K562 (cell line): Measurements from ENCODE around the gene WSCD2. TPM values are rescaled to one million over a fixed set of nuclear protein-coding genes. Genes with fewer than 3 reads are reported as not detected.

Experiments
- ATAC-seq: fragments of 200-7000 bp; cut with Tn5 transposase; 3 replicates; pipeline ENCODE4 v1.9.1; 2020; ENCODE audit warnings: moderate library complexity
- Bru-seq: library from RNA; stranded (reverse); fragments of 400-500 nt; gene quantifications from one replicate; lab custom pipeline; 2021; lab: Mats Ljungman, UMichigan
- BruChase-seq, 2 experiments: library from RNA; stranded (reverse); fragments of 400-500 nt; gene quantifications; one replicate each; lab custom pipeline; 2021; lab: Mats Ljungman, UMichigan
- BruUV-seq: library from RNA; stranded (reverse); fragments of 400-500 nt; replicated peaks from 2 replicates; lab custom pipeline; 2021; lab: Mats Ljungman, UMichigan
- CTCF ChIA-PET: fragments of 300-600 bp; formaldehyde crosslinking; extraction: SDS; loops from one replicate; lab custom pipeline; 2021; ENCODE audit warnings: low intra/inter-chr PET ratio; lab: Yijun Ruan, JAX
- POLR2A ChIA-PET: fragments of 300-600, 350-650 bp; sonication (Branson Sonifier 250); formaldehyde crosslinking; extraction: SDS; loops from one replicate; lab custom pipeline; 2021; ENCODE audit warnings: antibody characterized with exemption, inconsistent platforms; lab: Yijun Ruan, JAX
- DNase-seq, 4 experiments: peaks; one replicate each; pipeline versions ENCODE4 v3.0.0 to v3.0.0-alpha.2; 2011 to 2018; ENCODE audit warnings: low spot score in 3 of 4, mixed read lengths in 3 of 4; ENCODE audit errors: extremely low read depth in 1 of 4
- FAIRE-seq: peaks from 2 replicates; lab custom pipeline; 2011; peaks lifted over from hg19 to GRCh38; lab: Jason Lieb, UNC
- H2AFZ ChIP-seq: 2 replicates; pipeline ENCODE4 v1.6.0; 2011; ENCODE audit warnings: low read depth, low read length, control low read depth, inconsistent platforms
- H3K27ac ChIP-seq: fragments of 200-600 bp; 3 replicates; pipeline ENCODE4 v1.8.0; 2011; ENCODE audit warnings: low read depth, mild to moderate bottlenecking, control low read depth, inconsistent platforms, low read length, moderate library complexity, mixed read lengths; ENCODE audit errors: extremely low read depth
- H3K27me3 ChIP-seq, 2 experiments: fragments of 300-600 bp in 1 of 2; 2 replicates in 1 of 2; 3 replicates in 1 of 2; pipeline versions ENCODE4 v1.6.0 to v1.8.0; 2011; ENCODE audit warnings: inconsistent platforms in 2 of 2, low read length in 2 of 2, mild to moderate bottlenecking in 1 of 2, mixed read lengths in 1 of 2, moderate library complexity in 1 of 2; ENCODE audit not compliant: control insufficient read depth in 2 of 2, insufficient read depth in 2 of 2
- H3K36me3 ChIP-seq: fragments of 300-600 bp; 3 replicates; pipeline ENCODE4 v1.8.0; 2011; ENCODE audit warnings: mild to moderate bottlenecking, low read length, inconsistent platforms; ENCODE audit not compliant: control insufficient read depth, insufficient read depth
- H3K4me1 ChIP-seq, 2 experiments: fragments of 200-600 bp in 1 of 2; replicated peaks in 1 of 2; 2 replicates in 1 of 2; 3 replicates in 1 of 2; pipeline versions ENCODE4 v1.5.1 to v1.8.0; 2011; ENCODE audit warnings: inconsistent platforms in 2 of 2, low read length in 2 of 2, mild to moderate bottlenecking in 1 of 2, mixed read lengths in 1 of 2, moderate library complexity in 1 of 2; ENCODE audit not compliant: control insufficient read depth in 2 of 2, insufficient read depth in 2 of 2
- H3K4me2 ChIP-seq: 2 replicates; pipeline ENCODE4 v1.6.1; 2011; ENCODE audit warnings: low read length, control low read depth, inconsistent platforms, mixed read lengths; ENCODE audit not compliant: insufficient read depth
- H3K4me3 ChIP-seq: fragments of 200-600 bp; sonication (generic), shearing (Covaris generic); 2 replicates; pipeline ENCODE4 v1.5.1; 2016; ENCODE audit warnings: control low read depth, inconsistent platforms
- H3K79me2 ChIP-seq: fragments of 200-600 bp; 3 replicates; pipeline ENCODE4 v1.8.0; 2011; ENCODE audit warnings: low read length, inconsistent platforms; ENCODE audit not compliant: control insufficient read depth, insufficient read depth
- H3K9ac ChIP-seq, 2 experiments: 2 replicates each; pipeline versions ENCODE4 v1.6.0 to v1.6.1; 2011; ENCODE audit warnings: low read depth in 2 of 2, low read length in 2 of 2, control low read depth in 1 of 2, inconsistent platforms in 1 of 2, mild to moderate bottlenecking in 1 of 2, mixed read lengths in 1 of 2; ENCODE audit not compliant: insufficient read depth in 1 of 2
- H3K9me1 ChIP-seq: one replicate; pipeline ENCODE4 v1.6.0; 2011; ENCODE audit warnings: inconsistent platforms, mild to moderate bottlenecking, low read length, moderate library complexity; ENCODE audit not compliant: control insufficient read depth, insufficient read depth
- H3K9me3 ChIP-seq: replicated peaks from 2 replicates; pipeline ENCODE4 v1.5.1; 2011; ENCODE audit warnings: low read depth, low read length, inconsistent platforms; ENCODE audit not compliant: control insufficient read depth, insufficient read depth
- H4K20me1 ChIP-seq: replicated peaks from 2 replicates; pipeline ENCODE4 v1.6.1; 2011; ENCODE audit warnings: low read length, inconsistent platforms, mixed read lengths; ENCODE audit not compliant: control insufficient read depth, insufficient read depth
- CBX1 ChIP-seq: sonication (generic); IDR thresholded peaks from 2 replicates; pipeline ENCODE4 v1.6.1; 2016; ENCODE audit warnings: antibody characterized with exemption, low read depth, mild to moderate bottlenecking
- CTCF ChIP-seq, 3 experiments: IDR thresholded peaks in 2 of 3; conservative IDR thresholded peaks in 1 of 3; 2 replicates each; pipeline ENCODE4 v1.5.1; 2011 to 2012; ENCODE audit warnings: low read length in 3 of 3, mild to moderate bottlenecking in 3 of 3, control low read depth in 2 of 3, improper control_type of control experiment in 1 of 3, inconsistent platforms in 1 of 3, low read depth in 1 of 3, mixed read lengths in 1 of 3, moderate library complexity in 1 of 3; ENCODE audit not compliant: insufficient read depth in 2 of 3
- E2F3 ChIP-seq: fragments of 250-450 bp; sonication (Bioruptor Pico); IDR thresholded peaks from 2 replicates; pipeline ENCODE4 v1.4.0; 2020; ENCODE audit warnings: mild to moderate bottlenecking
- ETS2 ChIP-seq: IDR thresholded peaks from 2 replicates; pipeline ENCODE4 v1.6.1; 2016; ENCODE audit warnings: borderline replicate concordance, missing genetic modification characterization, mild to moderate bottlenecking, moderate library complexity, missing compliant biosample characterization; ENCODE audit not compliant: poor library complexity, severe bottlenecking
- GABPA ChIP-seq: fragments of 200-800 bp; sonication (Bioruptor generic); conservative IDR thresholded peaks from 2 replicates; pipeline ENCODE4 v1.6.1; 2016; ENCODE audit warnings: low read depth, missing genetic modification characterization, missing compliant biosample characterization
- MLLT1 ChIP-seq, 2 experiments: fragments of 450-650 bp; IDR thresholded peaks; 2 replicates each; pipeline ENCODE4 v1.6.1; 2016
- NONO ChIP-seq, 2 experiments: fragments of 200-400 bp in 1 of 2; fragments of 450-650 bp in 1 of 2; formaldehyde crosslinking in 1 of 2; IDR thresholded peaks; 2 replicates each; pipeline ENCODE4 v1.6.1; 2017; ENCODE audit warnings: low read depth in 2 of 2, mild to moderate bottlenecking in 2 of 2, moderate library complexity in 2 of 2, low read length in 1 of 2
- SMC3 ChIP-seq: conservative IDR thresholded peaks from 2 replicates; pipeline ENCODE4 v1.6.1; 2011; ENCODE audit warnings: low read depth, low read length, improper control_type of control experiment; ENCODE audit not compliant: insufficient read depth
- TAF1 ChIP-seq: IDR thresholded peaks from 2 replicates; pipeline ENCODE4 v1.6.1; 2011; ENCODE audit warnings: mild to moderate bottlenecking, low read length, moderate library complexity; ENCODE audit not compliant: insufficient read depth, control insufficient read depth, severe bottlenecking; ENCODE audit errors: extremely low read depth
- U2AF1 ChIP-seq: fragments of 200-400 bp; formaldehyde crosslinking; optimal IDR thresholded peaks from 2 replicates; pipeline ENCODE3; 2017; ENCODE audit warnings: mild to moderate bottlenecking, low read depth, low read length, moderate library complexity
- WGBS: fragments of 100-300 bp; shearing (Covaris generic); methylation state at CpG from one replicate; pipeline ENCODE4 v1.1.6; 2016; ENCODE audit warnings: low coverage, mixed read lengths; ENCODE audit not compliant: insufficient coverage; ENCODE audit errors: missing lambda C conversion rate; 5-methylcytosine and 5-hydroxymethylcytosine counted together
- in situ Hi-C: fragments of 300-500 bp; cut with MboI; formaldehyde crosslinking; loops from 4 replicates; pipeline ENCODE4 v1.15.0; 2018; ENCODE audit warnings: inconsistent platforms, mixed read lengths
- intact Hi-C: fragments of 100-400 bp; cut with micrococcal nuclease; formaldehyde crosslinking; loops from 2 replicates; pipeline ENCODE4 v1.14.2; 2022
- long read RNA-seq, 3 experiments: library from polyadenylated mRNA in 2 of 3; library from RNA in 1 of 3; unstranded in 2 of 3; stranded (forward) in 1 of 3; transcript quantifications; one replicate each; pipeline ENCODE4 v2.0.0, GENCODE V29; 2019 to 2022
- polyA minus RNA-seq, 3 experiments: library from RNA; depleted of rRNA, polyadenylated mRNA; stranded (reverse); fragments of >200 nt; gene quantifications; 2 replicates each; pipeline ENCODE4 v1.2.3, GENCODE V29; 2011
- polyA plus RNA-seq, 8 experiments: library from polyadenylated mRNA; depleted of rRNA in 4 of 8; stranded (reverse) in 5 of 8; unstranded in 3 of 8; fragments of >200 nt; fragmentation: Nextera tagmentation in 2 of 8; fragmentation: Illumina TruSeq in 1 of 8; extraction: Ambion mirVana in 2 of 8; extraction: Trizol in 1 of 8; gene quantifications; 2 replicates each; pipeline versions ENCODE4 v1.2.1 to v1.2.3, GENCODE V29; 2011 to 2014; ENCODE audit warnings: inconsistent platforms in 1 of 8, missing spikeins in 1 of 8
- total RNA-seq, 7 experiments: library from RNA; depleted of rRNA in 6 of 7; stranded (reverse); fragments of >200 nt in 6 of 7; fragmentation: Illumina TruSeq in 2 of 7; extraction: Trizol in 2 of 7; gene quantifications; 2 replicates each; pipeline versions ENCODE4 v1.2.1 to v1.2.3, GENCODE V29; 2011 to 2021; ENCODE audit warnings: low replicate concordance in 1 of 7

WSCD2 gene
- total RNA-seq (2011; cell fraction: chromatin; rRNA removed; ENCODE audit: low replicate concordance) = 0.65 and 4.6 TPM in 2 replicates
- 0.33 and 1.8 TPM in 2 replicates for total RNA-seq (2011; cell fraction: nucleolus; rRNA removed)
- 2.8 and 3.4 TPM in 2 replicates for total RNA-seq (2011; cell fraction: nucleoplasm; rRNA removed)
- total RNA-seq (2014; rRNA removed) = 4.0 and 4.9 TPM in 2 replicates
- 3.0 TPM in 2 replicates for total RNA-seq (2014; rRNA removed; fragmentation: Illumina TruSeq; extraction: Trizol)
- 13.9 and 14.1 TPM in 2 replicates for total RNA-seq (2015; rRNA removed; fragmentation: Illumina TruSeq; extraction: Trizol)
- total RNA-seq (2021) = 4.0 and 5.0 TPM in 2 replicates
- 0.88 and 0.91 TPM in 2 replicates for polyA plus RNA-seq (2011; rRNA removed)
- 0.15 and 0.38 TPM in 2 replicates for polyA plus RNA-seq (2011; cell fraction: cytosol; rRNA removed)
- polyA plus RNA-seq (2011; cell fraction: nucleus; rRNA removed) = 0.50 and 1.4 TPM in 2 replicates
- 9.3 and 12.5 TPM in 2 replicates for polyA plus RNA-seq (2012)
- polyA plus RNA-seq (2014; fragmentation: Illumina TruSeq; extraction: Trizol) = 2.8 and 5.2 TPM in 2 replicates
- under 1 TPM; 0.72 to 0.89 TPM for polyA plus RNA-seq (2014; fragmentation: Nextera tagmentation; extraction: Ambion mirVana)
- polyA plus RNA-seq (2014; rRNA removed) = 4.1 and 6.0 TPM in 2 replicates
- polyA minus RNA-seq (2011; rRNA and poly(A)+ RNA removed) = 0.11 and 0.57 TPM in 2 replicates
- polyA minus RNA-seq (2011; cell fraction: cytosol; rRNA and poly(A)+ RNA removed) = 1.2 TPM in 1 of 2 replicates, not detected in the other
- 0.67 and 3.7 TPM in 2 replicates for polyA minus RNA-seq (2011; cell fraction: nucleus; rRNA and poly(A)+ RNA removed)
- percentile 47 among the genes with signal in this experiment for Bru-seq, nascent RNA
- percentile 51 among the genes with signal in this experiment for BruChase-seq, experiment 1, labeled RNA remaining after a 2-hour chase
- percentile 54 among the genes with signal in this experiment for BruChase-seq, experiment 2, labeled RNA remaining after a 6-hour chase
- long read RNA-seq, experiment 1, partial matches to known transcripts = 0 of 6 reads
- long read RNA-seq, experiment 1, other reads (novel, unspliced or antisense) = 5 of 6 reads
- long read RNA-seq, experiment 2, full-length matches to known transcripts = 1 of 6 reads
- long read RNA-seq, experiment 2, partial matches to known transcripts = 2 of 6 reads
- long read RNA-seq, experiment 2, other reads (novel, unspliced or antisense) = 3 of 6 reads
- long read RNA-seq, experiment 3, partial matches to known transcripts = 0 of 1 reads
- long read RNA-seq, experiment 3, other reads (novel, unspliced or antisense) = 1 of 1 reads

DNA sequence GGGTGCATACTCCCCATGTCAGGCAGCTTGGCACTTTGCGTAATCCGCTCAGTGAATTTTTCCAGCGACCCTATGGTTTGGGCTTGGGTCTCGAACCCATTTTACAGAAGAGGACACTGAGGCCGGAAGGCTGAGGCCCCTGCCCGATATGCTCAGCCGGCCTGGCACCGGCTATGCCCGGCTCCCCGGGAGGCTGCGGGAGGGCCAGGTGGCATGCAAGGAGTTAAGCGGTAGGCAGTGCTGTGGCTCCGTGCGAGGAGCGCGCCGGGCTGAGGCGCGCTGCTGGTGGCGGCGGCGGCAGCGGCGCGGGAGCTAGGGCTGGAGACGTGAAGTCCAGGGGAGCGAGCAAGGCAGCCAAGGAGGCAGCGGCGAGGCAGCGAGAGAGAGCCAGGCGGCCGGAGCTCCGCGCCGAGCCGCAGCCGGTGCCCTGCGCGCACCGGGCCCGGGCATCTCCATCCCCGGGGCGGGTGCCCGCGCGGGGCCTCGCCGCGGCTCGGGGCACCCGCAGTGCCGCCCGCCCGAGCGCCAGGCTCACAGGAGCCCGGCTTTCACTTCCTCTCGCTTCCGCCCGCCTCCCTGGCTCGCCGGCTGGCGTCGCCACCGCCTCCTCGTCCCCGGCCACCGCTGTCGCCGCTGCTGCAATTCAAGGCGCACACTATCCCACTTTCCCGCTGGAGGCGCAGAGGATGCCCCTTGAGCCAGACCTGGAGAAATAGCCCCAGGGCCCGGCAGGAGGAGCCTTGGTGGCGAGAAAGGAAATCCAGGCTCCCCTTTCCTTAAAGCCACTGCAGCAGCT lies at the start of gene WSCD2:
TSS of gene WSCD2 (plus strand) at position 272 of the 796 bp plus-strand sequence. CDS start 66,545 bp downstream, outside the sequence.
- in situ Hi-C loops (no loop called here), intact Hi-C loops (loop anchor here (1.0 to 10.0 kb wide), 2 partner anchors 12 to 726 kb away; partner anchors contain the start of gene SSH1)
- DNase-seq (peak; percentile 52 to 80 (median 56)), FAIRE-seq (no peak), ATAC-seq (peak; percentile 91)
- WGBS = 3% methylated on average over 60 of the region's 74 CpGs
- peak within 1 kb of the TSS; percentile 56 for H3K4me3 ChIP-seq
- H3K79me2 ChIP-seq = peaks cover 4% of the 10 kb centered on the region; the same call in 1 of the 3 replicates
- H3K4me2 ChIP-seq = peak within 1 kb of the TSS; percentile 70
- peak within 1 kb of the TSS; percentile 56 to 93; a peak in 3 of 4 replicates for H3K9ac ChIP-seq
- H3K9me1 ChIP-seq = no peaks in the 10 kb centered on the region
- peaks cover 28 to 32% of the 10 kb centered on the region in 2 experiments for H3K4me1 ChIP-seq
- ChIA-PET POLR2A (interaction anchor here (0.6 to 1.6 kb wide), 10 partner anchors 8 to 754 kb away, joined by 3 to 4 read pairs (median 3); no protein-coding TSS in a partner anchor), CTCF (interaction anchor here (0.7 to 1.3 kb wide), 2 partner anchors 65 to 783 kb away, joined by 3 to 5 read pairs; no protein-coding TSS in a partner anchor)
- H3K27ac ChIP-seq = peak within 1 kb of the TSS; percentile 58; the same call in 2 of the 3 replicates
- no peaks in the 10 kb centered on the region for H3K36me3 ChIP-seq
- no peaks in the 10 kb centered on the region for H4K20me1 ChIP-seq
- BruUV-seq = no TSS peak
- peak within 1 kb of the TSS; percentile 72 for H2AFZ ChIP-seq
- no peaks in the 10 kb centered on the region; a peak in 1 of 5 replicates for H3K27me3 ChIP-seq
- no peaks in the 10 kb centered on the region for H3K9me3 ChIP-seq
- TF ChIP-seq TAF1 (peak; percentile 24), SMC3 (peak; percentile 32; the same call in 1 of the 2 replicates), U2AF1 (peak; percentile 29), GABPA (peak; percentile 73), ETS2 (tag) (no peak), MLLT1 (IDR thresholded peaks at IDR 0.05) (peak; percentile 16 to 40; a peak in 2 of 4 replicates), CBX1 (peak; percentile 99), CTCF (IDR thresholded peaks at IDR 0.05 in 2 of 3, conservative IDR thresholded peaks at IDR 0.05 in 1 of 3; ENCODE audit: insufficient read depth in 2 of 3, low read depth in 1 of 3, low read length in 3 of 3) (peak; percentile 56 to 95 (median 84); a peak in 5 of 6 replicates), NONO (IDR thresholded peaks at IDR 0.05; ENCODE audit: low read depth in 2 of 2, low read length in 1 of 2) (peak in 1 of 2 experiments; percentile 59; a peak in 2 of 4 replicates), E2F3 (CRISPR knock-in tag) (0 out of 2 replicates have a peak, but pooled peaks have one; percentile 32)
